ENCODE data around the gene IGIP.
"Not testable (repeated sequence)": the region's sequence is repeated elsewhere in the genome, so short reads cannot be mapped to it uniquely, and the experiment has no call there.

The IGIP gene

GRCh38 chr5:140145256-140145655 is 19.5 kb downstream of the IGIP start:
- FAIRE-seq = no peak
- DNase-seq (ENCODE audit: insufficient read length) = no peak
- TF ChIP-seq TAF1 (IDR thresholded peaks at IDR 0.05; ENCODE audit: borderline replicate concordance, low read depth, low read length) = no peak
- no peak for TF ChIP-seq POLR2AphosphoS5 (IDR thresholded peaks at IDR 0.05; ENCODE audit: low read depth, low read length)
- no peak for TF ChIP-seq POLR2A (IDR thresholded peaks at IDR 0.05; ENCODE audit: low read depth, low read length)

- FAIRE-seq (peak; percentile 50), DNase-seq (ENCODE audit: insufficient read length) (peak; percentile 73)
Observed at GRCh38 chr5:140145818-140146522, 20.2 kb downstream of the IGIP start.

DNA sequence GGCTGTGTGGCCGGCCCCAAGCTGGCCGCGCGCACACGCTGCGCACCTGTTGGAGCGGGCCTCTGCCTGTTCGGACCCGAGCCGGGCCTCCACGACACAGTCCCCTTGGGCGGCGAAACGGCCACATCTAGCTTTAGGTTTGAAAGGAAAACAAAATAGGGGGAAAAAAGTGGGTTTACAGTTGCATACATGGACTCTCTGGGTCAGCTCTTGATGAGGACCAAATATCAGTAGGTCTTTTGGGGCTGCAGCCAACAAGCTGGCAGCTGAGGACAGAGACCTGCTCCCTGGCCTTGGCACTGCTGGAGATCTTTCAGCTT is 20.7 kb downstream of the IGIP start:
- FAIRE-seq (no peak), DNase-seq (ENCODE audit: insufficient read length) (no peak)
- TF ChIP-seq POLR2AphosphoS5 (IDR thresholded peaks at IDR 0.05; ENCODE audit: low read depth, low read length) (no peak), TAF1 (IDR thresholded peaks at IDR 0.05; ENCODE audit: borderline replicate concordance, low read depth, low read length) (no peak), POLR2A (IDR thresholded peaks at IDR 0.05; ENCODE audit: low read depth, low read length) (no peak)

More at GRCh38 chr5:140145818-140146522, 20.2 kb downstream of the IGIP start:
- TF ChIP-seq TAF1 (IDR thresholded peaks at IDR 0.05; ENCODE audit: borderline replicate concordance, low read depth, low read length) (no peak), POLR2AphosphoS5 (IDR thresholded peaks at IDR 0.05; ENCODE audit: low read depth, low read length) (no peak), POLR2A (IDR thresholded peaks at IDR 0.05; ENCODE audit: low read depth, low read length) (no peak)

- FAIRE-seq (no peak), DNase-seq (ENCODE audit: insufficient read length) (no peak)
- no peak for TF ChIP-seq TAF1 (IDR thresholded peaks at IDR 0.05; ENCODE audit: borderline replicate concordance, low read depth, low read length)
- TF ChIP-seq POLR2A (IDR thresholded peaks at IDR 0.05; ENCODE audit: low read depth, low read length) = no peak
- TF ChIP-seq POLR2AphosphoS5 (IDR thresholded peaks at IDR 0.05; ENCODE audit: low read depth, low read length) = no peak
Observed at GRCh38 chr5:140147460-140147859, 21.7 kb downstream of the IGIP start.

- no peak for FAIRE-seq
- no peak for DNase-seq (ENCODE audit: insufficient read length)
- no peak for TF ChIP-seq TAF1 (IDR thresholded peaks at IDR 0.05; ENCODE audit: borderline replicate concordance, low read depth, low read length)
- TF ChIP-seq POLR2A (IDR thresholded peaks at IDR 0.05; ENCODE audit: low read depth, low read length) = no peak
- TF ChIP-seq POLR2AphosphoS5 (IDR thresholded peaks at IDR 0.05; ENCODE audit: low read depth, low read length) = no peak
Observed at GRCh38 chr5:140148508-140148907, 22.8 kb downstream of the IGIP start.

DNA sequence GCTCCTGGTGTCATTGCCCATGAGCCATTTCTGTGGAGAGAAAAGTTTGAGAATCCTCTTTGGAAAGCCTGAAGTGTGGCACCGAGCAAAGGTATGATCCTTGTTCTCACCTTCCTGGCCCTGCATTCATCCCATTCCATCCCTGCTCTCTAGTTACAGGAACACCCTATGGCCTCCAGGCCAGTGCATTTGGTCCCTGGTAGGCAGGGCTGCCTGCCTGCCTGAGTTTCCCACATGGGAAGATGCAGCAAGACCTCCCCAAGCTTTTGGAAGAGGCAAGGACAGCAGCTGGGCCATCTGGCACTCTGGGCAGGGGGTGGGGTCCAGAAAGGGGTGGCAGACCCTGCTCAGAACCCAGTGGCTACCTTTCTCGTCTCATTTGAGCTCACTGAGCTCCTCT is 24.5 kb downstream of the IGIP start:
- DNase-seq (ENCODE audit: insufficient read length) (no peak), FAIRE-seq (no peak)
- TF ChIP-seq TAF1 (IDR thresholded peaks at IDR 0.05; ENCODE audit: borderline replicate concordance, low read depth, low read length) = no peak
- no peak for TF ChIP-seq POLR2A (IDR thresholded peaks at IDR 0.05; ENCODE audit: low read depth, low read length)
- no peak for TF ChIP-seq POLR2AphosphoS5 (IDR thresholded peaks at IDR 0.05; ENCODE audit: low read depth, low read length)

DNA sequence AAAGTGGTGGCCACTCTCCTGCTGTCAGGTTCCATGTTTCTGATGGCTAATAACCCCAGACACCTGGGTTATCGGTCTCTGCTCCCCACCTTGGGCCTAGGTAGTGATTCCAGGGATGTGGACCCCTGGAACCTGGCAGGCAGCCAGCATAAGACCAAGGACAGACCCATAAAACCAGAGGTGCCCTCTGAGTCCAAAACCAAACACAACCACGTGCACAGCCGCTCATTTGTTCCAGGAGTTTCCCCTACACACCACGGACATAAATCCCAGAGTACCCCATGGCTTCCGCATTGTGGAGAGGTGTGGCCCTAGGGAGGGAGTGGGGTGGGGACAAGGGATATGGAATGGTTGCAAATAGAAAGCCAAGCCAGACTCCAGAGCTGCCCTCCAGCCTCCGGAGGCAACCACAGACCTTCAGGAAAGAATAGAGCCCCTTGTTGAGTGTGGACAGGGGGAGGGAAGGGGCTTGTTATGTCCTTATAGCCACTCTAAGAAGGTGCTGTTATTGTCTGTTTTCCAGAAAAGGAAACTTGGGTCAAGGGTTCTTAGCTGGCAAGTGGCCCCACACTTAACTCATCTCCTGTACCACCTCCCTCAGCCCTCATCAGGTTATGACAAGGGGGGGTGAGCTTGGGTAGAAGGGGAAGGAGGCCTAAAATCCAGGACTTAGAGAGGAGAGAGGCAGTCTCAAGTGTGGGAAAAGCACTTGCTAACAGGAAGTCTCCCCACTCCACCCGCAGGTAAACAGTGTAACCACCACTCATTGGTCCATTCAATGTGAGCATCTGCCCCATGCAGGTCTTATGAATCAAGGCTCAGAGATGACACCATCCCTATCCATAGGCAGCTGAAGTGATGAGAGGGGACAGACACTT is 25.6 kb downstream of the IGIP start:
- no peak for FAIRE-seq
- TF ChIP-seq POLR2A (IDR thresholded peaks at IDR 0.05; ENCODE audit: low read depth, low read length) = no peak
- no peak for TF ChIP-seq TAF1 (IDR thresholded peaks at IDR 0.05; ENCODE audit: borderline replicate concordance, low read depth, low read length)
- no peak for TF ChIP-seq POLR2AphosphoS5 (IDR thresholded peaks at IDR 0.05; ENCODE audit: low read depth, low read length)
- no peak for DNase-seq (ENCODE audit: insufficient read length)

GRCh38 chr5:140152022-140152999 is 26.6 kb downstream of the IGIP start:
- DNase-seq (ENCODE audit: insufficient read length) = no peak
- TF ChIP-seq POLR2A (IDR thresholded peaks at IDR 0.05; ENCODE audit: low read depth, low read length) (no peak), TAF1 (IDR thresholded peaks at IDR 0.05; ENCODE audit: borderline replicate concordance, low read depth, low read length) (no peak), POLR2AphosphoS5 (IDR thresholded peaks at IDR 0.05; ENCODE audit: low read depth, low read length) (no peak)
- FAIRE-seq = no peak

DNA sequence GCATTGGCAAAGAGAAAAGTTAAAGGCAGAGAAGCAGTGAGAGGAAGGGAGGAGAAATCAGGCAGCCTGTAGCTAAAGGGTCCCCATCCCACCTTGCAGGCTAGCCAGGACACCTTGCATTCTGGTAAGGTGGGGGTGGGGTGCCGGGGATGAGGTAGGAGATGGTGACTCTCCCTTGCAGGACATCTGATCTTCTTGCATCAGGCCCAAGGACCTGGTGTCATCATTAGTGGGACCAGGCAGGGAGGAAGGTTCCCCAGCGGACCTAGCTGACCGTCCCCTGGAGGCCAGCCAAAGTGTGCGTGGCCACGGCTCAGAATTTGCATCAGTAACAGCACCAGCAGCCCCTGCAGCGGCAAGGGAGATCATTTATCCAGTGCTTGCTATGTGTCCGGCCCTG is 27.5 kb downstream of the IGIP start:
- FAIRE-seq = no peak
- no peak for DNase-seq (ENCODE audit: insufficient read length)
- TF ChIP-seq POLR2AphosphoS5 (IDR thresholded peaks at IDR 0.05; ENCODE audit: low read depth, low read length) (no peak), POLR2A (IDR thresholded peaks at IDR 0.05; ENCODE audit: low read depth, low read length) (no peak), TAF1 (IDR thresholded peaks at IDR 0.05; ENCODE audit: borderline replicate concordance, low read depth, low read length) (no peak)

DNA sequence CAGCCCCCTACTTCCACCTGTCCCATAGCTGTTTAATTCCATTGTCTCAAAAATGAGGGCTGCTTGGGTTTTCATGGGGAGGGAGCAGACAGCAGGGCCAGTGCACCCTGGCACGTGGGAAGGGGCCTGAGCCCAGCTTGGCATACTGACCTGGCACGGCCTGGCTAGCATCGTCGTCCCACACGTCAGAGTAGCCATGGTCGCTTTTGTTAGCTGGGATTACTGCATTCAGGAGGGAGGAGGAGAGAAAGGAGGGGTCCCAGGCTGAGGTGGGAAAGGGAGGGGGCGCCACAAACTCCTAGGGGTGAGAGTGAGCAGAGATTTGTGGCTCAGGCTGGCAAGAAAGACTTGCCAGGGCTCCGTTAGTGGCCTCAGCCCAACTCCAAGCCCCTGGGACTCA is 28.2 kb downstream of the IGIP start:
- TF ChIP-seq POLR2A (IDR thresholded peaks at IDR 0.05; ENCODE audit: low read depth, low read length) (no peak), TAF1 (IDR thresholded peaks at IDR 0.05; ENCODE audit: borderline replicate concordance, low read depth, low read length) (no peak), POLR2AphosphoS5 (IDR thresholded peaks at IDR 0.05; ENCODE audit: low read depth, low read length) (no peak)
- FAIRE-seq (no peak), DNase-seq (ENCODE audit: insufficient read length) (no peak)

- not testable (repeated sequence) for FAIRE-seq
Observed at GRCh38 chr5:140154710-140155381, 29.1 kb downstream of the IGIP start.

More at GRCh38 chr5:140154710-140155381, 29.1 kb downstream of the IGIP start:
- not testable (repeated sequence) for DNase-seq (ENCODE audit: insufficient read length)

All from GM12892 (cell line).